Forelimb muscle (tissue), 1 donor: ENCODE data around the gene UBE2H. TPM values are rescaled to one million over a fixed set of nuclear protein-coding genes. Genes with fewer than 3 reads are reported as not detected.

Experiments used
- DNase-seq: peaks from one replicate; pipeline ENCODE4 v3.0.0-alpha.2; 2013; ENCODE audit warnings: low read depth
- polyA plus RNA-seq: library from polyadenylated mRNA; unstranded; fragments of 120-200 nt; gene quantifications from one replicate; pipeline ENCODE4 v1.2.1, GENCODE V29; 2013; ENCODE audit not compliant: insufficient read length

UBE2H gene
- polyA plus RNA-seq, 1 donor: 96.2 TPM

DNA sequence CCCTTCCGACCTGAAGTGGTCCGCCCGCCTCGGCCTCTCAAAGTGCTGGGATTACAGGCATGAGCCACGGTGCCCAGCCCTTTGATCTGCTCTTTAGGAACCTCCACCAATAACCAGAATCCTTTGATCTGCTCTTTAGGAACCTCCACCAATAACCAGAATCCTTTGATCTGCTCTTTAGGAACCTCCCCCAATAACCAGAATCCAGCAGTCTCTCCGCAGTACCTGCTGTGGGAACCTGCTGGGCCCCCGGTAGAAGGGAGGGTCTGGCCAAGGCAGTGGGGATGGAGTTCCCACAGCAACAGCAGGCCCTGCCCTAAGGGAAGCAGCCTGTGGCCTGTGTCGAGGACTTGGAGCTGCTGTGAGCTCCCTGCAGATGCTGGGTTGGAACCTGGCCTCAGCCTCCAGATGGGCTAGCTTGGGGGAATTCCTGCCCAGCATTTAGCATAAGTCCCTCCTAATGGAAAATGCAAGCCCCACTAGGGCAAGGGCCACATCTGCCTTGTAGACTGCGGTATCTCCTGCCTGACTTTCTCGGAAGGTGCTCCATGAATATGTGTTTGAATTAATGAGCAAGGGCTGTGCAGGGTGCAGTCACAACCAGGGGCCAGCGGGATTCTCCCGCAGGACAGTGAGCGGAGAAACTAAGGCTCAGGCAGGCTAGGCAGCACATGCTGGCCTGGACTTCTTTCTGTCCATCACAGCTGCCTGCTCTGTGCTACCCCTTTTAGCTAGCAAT is 165.8 kb downstream of the UBE2H start:
- no peak for DNase-seq

DNA sequence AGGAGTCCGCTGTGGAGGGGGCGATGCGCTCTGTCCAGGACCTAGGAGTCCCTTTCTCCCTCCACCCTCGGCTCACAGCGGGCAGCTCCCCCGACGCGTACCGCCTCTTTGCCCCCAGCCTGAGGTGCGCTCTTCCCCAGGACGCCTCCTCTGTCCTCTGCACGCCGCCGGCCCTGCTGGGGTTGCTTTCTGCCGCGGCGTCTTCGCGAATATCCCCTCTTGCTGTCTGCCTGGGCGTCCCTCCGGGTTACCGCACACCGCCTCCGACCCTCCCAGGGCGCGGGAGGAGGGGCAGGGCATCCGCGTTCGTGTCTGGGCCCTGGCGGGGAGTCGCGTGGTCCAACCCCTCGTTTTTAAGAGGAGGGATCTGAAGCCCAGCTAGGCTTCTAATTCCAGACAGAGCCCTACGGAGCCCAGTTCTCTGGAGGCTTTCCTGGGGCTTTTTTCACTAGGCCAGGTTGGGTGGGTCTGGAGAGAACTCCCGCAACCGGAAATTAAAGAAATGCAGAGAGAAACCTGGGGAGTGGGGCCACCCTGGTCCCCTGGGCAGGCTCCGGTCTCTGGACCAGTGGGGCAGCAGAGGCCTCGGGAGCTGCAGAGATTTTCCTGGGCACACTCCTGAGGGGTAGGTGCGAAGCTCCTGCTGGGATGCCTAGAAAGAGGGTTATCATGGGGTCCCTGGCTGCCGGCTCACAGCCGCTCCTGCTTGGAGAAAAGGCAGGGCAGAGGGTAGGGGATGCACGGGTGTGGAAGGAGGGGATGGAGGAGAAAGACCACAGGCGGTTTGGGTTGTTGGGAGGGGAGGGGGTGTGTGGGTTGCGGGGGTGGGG is 166.9 kb downstream of the UBE2H start:
- DNase-seq: no peak

DNA sequence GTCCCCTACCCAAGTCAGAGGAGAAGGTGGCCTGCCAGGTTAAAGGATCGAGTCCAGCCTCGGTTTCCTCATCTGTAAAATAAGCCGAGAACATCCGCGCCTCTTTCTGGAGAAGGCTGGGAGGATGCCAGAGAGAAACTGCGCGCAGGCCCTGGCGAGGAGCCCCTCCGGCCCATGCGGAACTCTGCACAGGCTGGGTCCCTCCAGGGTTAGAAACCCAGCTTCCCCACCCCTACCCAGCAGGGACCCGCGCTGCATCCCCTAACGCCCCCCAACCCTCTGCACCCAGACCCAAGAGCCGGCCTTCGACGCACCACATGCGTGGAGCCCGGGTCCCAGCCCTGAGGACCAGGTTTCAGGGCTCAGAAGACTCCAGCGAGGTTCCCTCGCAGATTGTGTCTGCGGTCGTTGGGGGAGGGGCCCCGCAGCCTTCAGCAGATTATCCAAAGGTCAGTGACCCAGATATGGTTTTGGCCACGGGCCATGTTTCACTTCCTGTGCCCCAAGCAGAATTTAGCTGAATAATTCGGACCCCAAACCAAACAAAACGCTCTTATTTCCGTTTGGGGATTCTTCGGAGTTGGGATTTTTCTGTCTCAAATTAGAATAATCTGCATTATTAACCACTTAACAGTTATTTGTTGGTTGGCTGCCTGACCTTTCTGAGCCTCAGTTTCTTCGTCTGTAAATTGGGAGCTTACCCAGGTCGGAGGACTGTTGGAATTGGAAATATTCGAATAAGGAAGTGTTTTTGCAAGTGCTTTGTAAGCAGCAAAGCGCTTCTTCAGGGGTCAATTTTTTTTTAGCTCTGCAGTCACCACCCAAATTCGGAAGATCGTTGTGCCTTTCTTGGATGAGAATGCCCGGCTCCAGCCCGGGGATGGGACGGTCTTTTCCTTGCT is 167.7 kb downstream of the UBE2H start:
- no peak for DNase-seq

DNA sequence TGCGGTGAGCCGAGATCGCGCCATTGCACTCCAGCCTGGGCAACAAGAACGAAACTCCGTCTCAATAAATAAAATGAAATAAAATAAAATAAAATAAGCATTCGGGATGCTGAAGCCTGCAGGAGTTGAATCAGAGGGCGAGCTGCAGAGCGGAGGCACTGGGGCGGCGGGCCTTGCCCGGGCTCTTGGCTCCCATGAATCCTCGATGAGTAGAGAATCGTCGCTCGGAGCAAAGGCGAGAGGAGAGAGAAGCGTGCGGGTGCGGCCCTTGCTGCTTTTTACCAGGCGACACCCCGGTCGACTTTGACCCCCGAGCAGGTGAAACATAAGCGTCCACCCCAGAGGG is 168.3 kb downstream of the UBE2H start:
- no peak for DNase-seq

DNA sequence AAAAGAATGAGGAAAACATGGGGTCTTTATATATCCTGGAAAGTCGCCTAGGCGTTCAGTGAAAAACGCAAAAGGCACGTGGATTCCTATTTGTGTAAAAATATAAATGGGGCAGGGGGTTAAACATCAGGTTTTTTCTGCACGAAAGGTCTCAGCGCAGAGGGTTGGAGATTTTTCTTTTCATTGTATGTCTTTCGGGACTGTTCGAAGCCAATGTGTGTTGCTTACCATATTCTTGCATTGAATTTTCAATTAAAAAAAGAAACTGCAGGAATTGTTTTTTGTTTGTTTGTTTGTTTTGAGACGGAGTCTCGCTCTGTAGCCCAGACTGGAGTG is 169.2 kb downstream of the UBE2H start:
- no peak for DNase-seq

DNA sequence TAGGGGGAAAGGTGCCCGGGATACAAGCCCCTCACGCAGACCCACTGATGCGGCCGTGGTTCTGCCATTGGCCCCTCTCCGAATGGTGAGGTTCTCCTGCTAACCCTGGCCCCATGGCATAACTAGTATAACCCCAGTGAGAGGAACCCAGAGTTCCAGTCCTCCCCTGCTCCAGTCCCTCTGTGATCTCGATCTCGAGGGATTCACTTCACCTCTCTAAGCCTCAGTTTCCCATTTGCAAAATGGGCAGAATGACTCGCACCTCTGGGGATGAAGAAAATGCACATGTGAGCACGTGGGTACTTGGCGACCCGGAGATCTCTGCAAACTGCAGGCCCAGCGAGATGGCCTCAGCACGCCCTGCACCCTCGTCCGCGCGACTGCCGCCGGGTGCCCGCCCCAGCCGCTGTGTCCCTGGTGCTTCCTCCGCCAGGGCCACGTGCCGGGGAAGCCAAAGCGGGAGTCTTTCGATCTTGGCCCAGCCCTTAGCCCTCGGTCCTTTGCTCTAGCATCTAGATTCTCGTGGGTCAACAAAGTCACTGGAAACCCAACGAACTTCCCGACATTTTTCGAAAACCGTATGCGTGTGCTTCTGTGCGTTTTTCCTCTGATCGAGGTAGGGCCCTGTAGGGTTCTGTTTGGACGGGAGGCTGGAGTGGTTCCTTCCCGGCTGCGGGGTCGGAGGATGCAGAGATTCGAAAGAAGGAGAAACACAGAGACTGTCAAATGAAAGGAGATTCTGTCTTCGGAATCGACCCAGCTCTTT is 169.8 kb downstream of the UBE2H start:
- no peak for DNase-seq

DNA sequence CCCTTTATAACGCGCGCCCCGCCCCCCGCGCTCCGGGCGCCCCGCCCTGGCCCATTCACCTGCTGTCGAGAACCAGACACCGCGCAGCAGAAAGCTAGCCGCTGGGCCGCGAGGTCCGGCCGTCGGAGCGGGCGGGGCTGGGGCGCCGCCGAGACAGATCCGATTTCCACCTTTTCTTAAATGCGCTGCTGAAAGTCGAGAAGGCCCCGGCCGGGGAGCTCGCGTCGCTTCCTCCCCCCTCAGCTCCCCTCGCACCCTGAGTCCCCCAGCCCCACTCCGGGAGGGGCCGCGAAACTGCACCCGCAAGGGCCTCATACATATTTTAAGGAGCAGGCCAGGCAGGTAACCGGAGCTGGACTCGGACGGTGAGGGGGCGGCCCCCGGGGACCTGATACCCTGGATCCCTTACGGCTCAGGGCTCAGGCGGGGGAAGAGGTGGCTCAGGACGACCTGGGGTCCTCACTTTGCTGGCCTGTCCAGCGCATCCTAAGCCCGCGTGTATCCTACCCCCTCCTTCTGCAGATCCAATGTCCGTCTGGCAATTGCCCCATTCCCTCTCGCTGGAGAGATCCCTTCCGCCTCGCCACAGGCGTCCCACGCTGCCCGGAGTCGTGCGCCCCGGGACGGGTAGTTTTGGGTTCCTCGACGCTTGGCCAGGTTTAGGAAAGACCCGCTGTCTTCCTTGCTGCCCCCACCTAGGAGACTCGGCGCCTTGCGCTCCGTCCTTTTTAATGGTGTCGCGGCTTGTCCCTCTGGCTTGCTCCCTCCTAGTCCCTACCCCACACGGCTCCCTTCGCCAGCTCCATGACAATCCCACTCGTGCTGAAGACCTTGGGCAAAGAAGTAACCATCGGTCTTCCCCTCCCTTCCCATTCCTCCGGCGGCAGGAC is 170.6 kb downstream of the UBE2H start:
- DNase-seq: no peak

DNA sequence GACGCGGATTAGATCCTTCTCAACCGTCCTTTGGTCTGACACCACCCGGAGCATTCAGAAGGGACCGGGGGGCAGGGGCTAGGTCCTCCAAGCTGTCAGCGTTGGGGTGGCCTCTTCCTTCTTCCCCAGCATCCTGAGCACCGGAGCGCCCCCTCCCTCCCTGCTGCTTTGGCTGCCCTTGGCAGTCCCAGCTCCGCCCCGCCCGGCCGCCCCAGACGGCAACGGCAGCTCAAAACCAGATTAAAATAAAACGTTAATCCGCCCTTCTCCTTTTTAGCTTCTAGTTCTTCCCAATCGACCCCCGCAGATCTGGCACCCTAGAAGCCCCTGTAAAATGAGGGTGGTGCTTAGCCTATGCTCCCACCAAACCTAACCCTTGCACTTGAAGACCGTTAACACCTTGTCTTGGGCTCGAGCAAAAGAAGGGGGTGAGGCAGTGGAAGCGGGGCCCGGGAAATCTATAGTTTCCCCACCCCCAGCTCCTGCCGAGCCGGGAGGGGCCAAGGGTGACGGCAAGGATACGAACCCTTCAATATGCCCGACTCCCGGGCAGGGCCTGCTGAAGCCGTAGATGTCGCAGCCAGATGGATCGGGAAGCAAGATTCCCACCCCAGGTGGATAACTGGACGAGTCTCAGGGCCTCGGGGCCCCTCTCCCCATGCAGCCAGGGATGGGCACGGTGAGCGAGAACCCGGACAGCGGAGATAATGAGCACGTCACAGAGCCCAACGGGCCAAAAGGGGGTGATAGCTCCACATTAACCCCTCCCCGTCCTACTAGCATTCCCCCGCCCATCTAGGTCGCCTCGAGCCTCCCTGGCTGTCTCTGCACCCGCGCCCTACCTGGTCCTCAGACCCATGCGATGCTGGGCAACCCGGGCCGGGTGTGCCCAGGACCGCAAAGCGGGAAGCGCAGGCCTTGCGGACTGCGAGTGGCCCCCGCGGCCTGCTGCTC is 171.5 kb downstream of the UBE2H start:
- DNase-seq: no peak

Other genes with a start within 250 kb of the UBE2H start
- 24.6 TPM for gene ZC3HC1, start 98.4 kb upstream of the UBE2H start, polyA plus RNA-seq
- 40.5 TPM for gene KLHDC10, start 117.6 kb upstream of the UBE2H start, polyA plus RNA-seq